Breast epithelium (tissue), 3 donors: Measurements from ENCODE around the gene NCBP3.

ENCODE experiments used
- CTCF ChIP-seq, 3 donors: fragments of 450-650 bp; IDR thresholded peaks; one replicate each; pipeline ENCODE4 v1.5.1; 2016 to 2017; ENCODE audit warnings: antibody characterized with exemption in 3 of 3, mild to moderate bottlenecking in 3 of 3, moderate library complexity in 3 of 3
- POLR2A ChIP-seq: fragments of 450-650 bp; IDR thresholded peaks from one replicate; pipeline ENCODE4 v1.6.1; 2016; ENCODE audit warnings: antibody characterized with exemption, mild to moderate bottlenecking, moderate library complexity
- POLR2AphosphoS5 ChIP-seq, 3 donors: sonication (generic); formaldehyde crosslinking; IDR thresholded peaks; one replicate each; pipeline ENCODE4 v1.6.1; 2017; ENCODE audit warnings: antibody characterized with exemption in 3 of 3

GRCh38 chr17:3809135-3809534 is 36.9 kb downstream of the NCBP3 start:
- TF ChIP-seq POLR2AphosphoS5 (IDR thresholded peaks at IDR 0.05) = no peak
- no peak for TF ChIP-seq CTCF (IDR thresholded peaks at IDR 0.05)
- no peak for TF ChIP-seq POLR2A
